MCF 10A (cell line): ENCODE data around the gene NAB1. TPM values are rescaled to one million over a fixed set of nuclear protein-coding genes. Genes with fewer than 3 reads are reported as not detected.

ENCODE experiments used
- Bru-seq: library from RNA; stranded (reverse); fragments of 400-500 nt; gene quantifications from one replicate; lab custom pipeline; 2021; lab: Mats Ljungman, UMichigan
- BruChase-seq, 2 experiments: library from RNA; stranded (reverse); fragments of 400-500 nt; gene quantifications; one replicate each; lab custom pipeline; 2021; lab: Mats Ljungman, UMichigan
- BruUV-seq: library from RNA; stranded (reverse); fragments of 400-500 nt; replicated peaks from 2 replicates; lab custom pipeline; 2021; lab: Mats Ljungman, UMichigan
- CTCF ChIA-PET: fragments of 300-600 bp; sonication (Branson Sonifier 250); formaldehyde crosslinking; extraction: SDS; loops from one replicate; lab custom pipeline; 2021; ENCODE audit warnings: antibody characterized with exemption, inconsistent platforms; lab: Yijun Ruan, JAX
- POLR2A ChIA-PET: fragments of 300-600, 350-650 bp; sonication (Branson Sonifier 250); formaldehyde crosslinking; extraction: SDS; loops from one replicate; lab custom pipeline; 2020; ENCODE audit warnings: antibody characterized with exemption, inconsistent platforms; lab: Yijun Ruan, JAX
- DNase-seq: peaks from one replicate; pipeline ENCODE4 v3.0.0-alpha.2; 2018; ENCODE audit not compliant: unreplicated experiment
- H3K27ac Mint-ChIP-seq: one replicate; pipeline ENCODE4 v1.8.0; 2022; ENCODE audit warnings: mild to moderate bottlenecking, low read depth, mixed read lengths; ENCODE audit not compliant: unreplicated experiment
- H3K27me3 Mint-ChIP-seq: one replicate; pipeline ENCODE4 v1.8.0; 2022; ENCODE audit warnings: mixed read lengths; ENCODE audit not compliant: insufficient read depth, unreplicated experiment
- H3K36me3 Mint-ChIP-seq: one replicate; pipeline ENCODE4 v1.8.0; 2022; ENCODE audit warnings: mild to moderate bottlenecking, moderate library complexity, mixed read lengths; ENCODE audit not compliant: insufficient read depth, unreplicated experiment
- H3K4me1 Mint-ChIP-seq: one replicate; pipeline ENCODE4 v1.8.0; 2022; ENCODE audit warnings: mixed read lengths; ENCODE audit not compliant: insufficient read depth, unreplicated experiment
- H3K4me3 Mint-ChIP-seq: one replicate; pipeline ENCODE4 v1.8.0; 2022; ENCODE audit warnings: mild to moderate bottlenecking, moderate library complexity, mixed read lengths; ENCODE audit not compliant: unreplicated experiment
- H3K9me3 Mint-ChIP-seq: one replicate; pipeline ENCODE4 v1.8.0; 2022; ENCODE audit warnings: mixed read lengths; ENCODE audit not compliant: unreplicated experiment
- intact Hi-C: fragments of 100-400 bp; cut with micrococcal nuclease; formaldehyde crosslinking; loops from 2 replicates; pipeline ENCODE4 v1.14.1; 2022
- long read RNA-seq: library from polyadenylated mRNA; stranded (forward); transcript quantifications from one replicate; pipeline ENCODE4 v2.0.0, GENCODE V29; 2022
- total RNA-seq: library from RNA; stranded (reverse); gene quantifications from 2 replicates; pipeline ENCODE4 v1.2.3, GENCODE V29; 2022
- TF ChIP-seq, protein P1 (sequence below): fragments of 200-600 bp; IDR thresholded peaks from one replicate; pipeline ENCODE4 v1.8.0; 2022; ENCODE audit warnings: antibody characterized with exemption, mild to moderate bottlenecking; ENCODE audit not compliant: unreplicated experiment

NAB1 gene, protein sequence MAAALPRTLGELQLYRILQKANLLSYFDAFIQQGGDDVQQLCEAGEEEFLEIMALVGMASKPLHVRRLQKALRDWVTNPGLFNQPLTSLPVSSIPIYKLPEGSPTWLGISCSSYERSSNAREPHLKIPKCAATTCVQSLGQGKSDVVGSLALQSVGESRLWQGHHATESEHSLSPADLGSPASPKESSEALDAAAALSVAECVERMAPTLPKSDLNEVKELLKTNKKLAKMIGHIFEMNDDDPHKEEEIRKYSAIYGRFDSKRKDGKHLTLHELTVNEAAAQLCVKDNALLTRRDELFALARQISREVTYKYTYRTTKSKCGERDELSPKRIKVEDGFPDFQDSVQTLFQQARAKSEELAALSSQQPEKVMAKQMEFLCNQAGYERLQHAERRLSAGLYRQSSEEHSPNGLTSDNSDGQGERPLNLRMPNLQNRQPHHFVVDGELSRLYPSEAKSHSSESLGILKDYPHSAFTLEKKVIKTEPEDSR
- total RNA-seq, result 40.3 and 48.5 TPM in 2 replicates
- percentile 90 among the genes with signal in this experiment for Bru-seq, nascent RNA
- BruChase-seq, experiment 1, labeled RNA remaining after a 6-hour chase, result percentile 90 among the genes with signal in this experiment
- BruChase-seq, experiment 2, labeled RNA remaining after a 2-hour chase, result percentile 92 among the genes with signal in this experiment
- long read RNA-seq, transcript NAB1-202 (8 exons, 2,360 nt), result major isoform, 7 of 20 reads
- long read RNA-seq, partial matches to known transcripts, result 4 of 20 reads
- long read RNA-seq, other reads (novel, unspliced or antisense), result 9 of 20 reads

DNA sequence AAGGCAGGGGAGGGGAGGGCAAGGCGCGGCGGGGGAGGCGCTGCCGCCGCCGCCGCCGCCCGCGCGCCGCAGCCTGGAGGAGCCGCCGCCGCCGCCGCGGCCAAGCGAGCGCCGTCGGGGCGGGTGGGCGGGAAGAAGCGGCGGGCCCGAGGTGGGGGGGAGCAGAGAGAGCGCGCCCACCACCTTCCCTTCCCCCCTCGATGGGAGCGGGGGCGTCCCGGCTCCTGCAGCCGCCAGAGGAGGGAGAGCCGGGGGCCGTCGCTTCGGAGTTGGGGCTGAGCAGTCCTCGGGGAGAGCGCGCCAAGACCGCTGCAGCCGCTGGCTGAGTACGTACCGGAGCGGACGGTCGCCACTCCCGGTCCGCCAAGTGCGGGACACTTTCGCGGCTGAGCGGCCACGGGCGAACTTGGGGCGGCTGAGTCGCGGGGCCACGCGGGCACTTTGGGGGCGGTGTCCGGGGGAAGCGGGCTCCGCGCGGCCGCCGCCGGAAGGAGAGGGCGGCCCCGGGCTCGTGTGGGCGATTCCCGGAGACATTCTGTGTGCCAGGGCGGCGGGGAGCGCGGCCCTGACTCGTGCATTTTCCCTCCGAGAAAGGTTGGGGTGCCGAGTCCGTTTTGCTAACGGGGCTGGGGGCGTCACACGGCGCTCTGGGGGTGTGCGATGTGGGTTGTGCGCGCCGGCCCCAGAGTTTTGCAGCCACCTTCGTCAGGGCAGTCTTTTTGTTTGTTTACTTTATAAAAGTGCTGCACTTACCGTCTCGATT, at the start of gene NAB1:
TSS of gene NAB1 (plus strand) at position 49 of the 763 bp plus-strand sequence. CDS start 10,094 bp downstream, outside the sequence.
- BruUV-seq, result no TSS peak
- intact Hi-C loops, result no loop called here
- H3K36me3 Mint-ChIP-seq, result no peaks in the 10 kb centered on the region
- peaks cover 25% of the 10 kb centered on the region for H3K4me1 Mint-ChIP-seq
- peak; percentile 47 for DNase-seq
- peak within 1 kb of the TSS; percentile 85 for H3K27ac Mint-ChIP-seq
- H3K4me3 Mint-ChIP-seq, result peak within 1 kb of the TSS; percentile 94
- ChIA-PET CTCF (interaction anchor here (0.7 to 3.7 kb wide), 3 partner anchors 13 to 85 kb away, joined by 3 to 25 read pairs (median 6); no protein-coding TSS in a partner anchor), POLR2A (interaction anchor here (0.8 to 8.5 kb wide), 33 partner anchors 13 to 254 kb away, joined by 3 to 160 read pairs (median 7); partner anchors contain the start of gene NEMP2)
- TF ChIP-seq, protein P1, sequence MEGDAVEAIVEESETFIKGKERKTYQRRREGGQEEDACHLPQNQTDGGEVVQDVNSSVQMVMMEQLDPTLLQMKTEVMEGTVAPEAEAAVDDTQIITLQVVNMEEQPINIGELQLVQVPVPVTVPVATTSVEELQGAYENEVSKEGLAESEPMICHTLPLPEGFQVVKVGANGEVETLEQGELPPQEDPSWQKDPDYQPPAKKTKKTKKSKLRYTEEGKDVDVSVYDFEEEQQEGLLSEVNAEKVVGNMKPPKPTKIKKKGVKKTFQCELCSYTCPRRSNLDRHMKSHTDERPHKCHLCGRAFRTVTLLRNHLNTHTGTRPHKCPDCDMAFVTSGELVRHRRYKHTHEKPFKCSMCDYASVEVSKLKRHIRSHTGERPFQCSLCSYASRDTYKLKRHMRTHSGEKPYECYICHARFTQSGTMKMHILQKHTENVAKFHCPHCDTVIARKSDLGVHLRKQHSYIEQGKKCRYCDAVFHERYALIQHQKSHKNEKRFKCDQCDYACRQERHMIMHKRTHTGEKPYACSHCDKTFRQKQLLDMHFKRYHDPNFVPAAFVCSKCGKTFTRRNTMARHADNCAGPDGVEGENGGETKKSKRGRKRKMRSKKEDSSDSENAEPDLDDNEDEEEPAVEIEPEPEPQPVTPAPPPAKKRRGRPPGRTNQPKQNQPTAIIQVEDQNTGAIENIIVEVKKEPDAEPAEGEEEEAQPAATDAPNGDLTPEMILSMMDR, result no peak
- no peaks in the 10 kb centered on the region for H3K27me3 Mint-ChIP-seq
- no peaks in the 10 kb centered on the region for H3K9me3 Mint-ChIP-seq

DNA sequence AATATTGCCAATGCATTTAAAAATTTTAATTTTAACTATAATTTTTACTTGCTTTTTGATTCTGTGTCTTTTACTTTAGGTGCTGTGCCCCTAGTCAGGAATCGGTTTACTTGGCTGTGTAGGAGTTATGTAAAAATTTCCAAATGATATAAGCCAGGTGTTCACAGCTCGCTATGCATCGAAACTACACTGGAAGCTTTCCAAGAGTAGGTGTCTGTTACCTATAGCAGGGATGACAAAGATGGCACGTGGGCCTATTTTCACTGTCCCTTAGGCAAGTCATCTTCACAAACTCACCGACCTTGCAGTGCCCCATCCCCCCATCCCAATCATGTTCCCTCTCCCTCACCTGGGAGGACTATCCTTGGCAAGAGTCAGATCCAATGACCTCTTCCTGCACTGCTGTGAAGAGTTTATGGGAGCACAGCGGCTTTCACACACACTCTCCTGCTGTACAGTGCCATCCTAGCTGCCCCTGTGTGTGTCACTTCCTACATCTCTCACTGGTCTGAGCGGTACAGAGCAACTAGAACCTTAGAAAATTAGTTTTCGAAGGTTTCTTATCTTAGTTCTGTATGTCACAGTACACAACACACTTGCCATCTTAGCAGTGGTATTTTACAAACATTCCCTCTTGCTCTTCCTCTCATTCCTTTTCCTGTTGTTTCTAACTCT, 49.2 kb upstream of the NAB1 start:
- no peak overlapping the region for H3K4me3 Mint-ChIP-seq
- no TSS peak for BruUV-seq
- peaks cover 5% of the 10 kb centered on the region for H3K36me3 Mint-ChIP-seq
- peak overlapping the region; percentile 56 for H3K27ac Mint-ChIP-seq
- intact Hi-C loops, result no loop called here
- no peaks in the 10 kb centered on the region for H3K27me3 Mint-ChIP-seq
- peaks cover 62% of the 10 kb centered on the region for H3K4me1 Mint-ChIP-seq
- POLR2A ChIA-PET, result interaction anchor here (0.6 to 1.8 kb wide), 11 partner anchors 9 to 402 kb away, joined by 3 to 12 read pairs (median 5); partner anchors contain the start of gene NEMP2
- DNase-seq, result peak; percentile 47
- TF ChIP-seq, protein P1, result no peak
- H3K9me3 Mint-ChIP-seq, result no peaks in the 10 kb centered on the region
- CTCF ChIA-PET, result no interaction called here

DNA sequence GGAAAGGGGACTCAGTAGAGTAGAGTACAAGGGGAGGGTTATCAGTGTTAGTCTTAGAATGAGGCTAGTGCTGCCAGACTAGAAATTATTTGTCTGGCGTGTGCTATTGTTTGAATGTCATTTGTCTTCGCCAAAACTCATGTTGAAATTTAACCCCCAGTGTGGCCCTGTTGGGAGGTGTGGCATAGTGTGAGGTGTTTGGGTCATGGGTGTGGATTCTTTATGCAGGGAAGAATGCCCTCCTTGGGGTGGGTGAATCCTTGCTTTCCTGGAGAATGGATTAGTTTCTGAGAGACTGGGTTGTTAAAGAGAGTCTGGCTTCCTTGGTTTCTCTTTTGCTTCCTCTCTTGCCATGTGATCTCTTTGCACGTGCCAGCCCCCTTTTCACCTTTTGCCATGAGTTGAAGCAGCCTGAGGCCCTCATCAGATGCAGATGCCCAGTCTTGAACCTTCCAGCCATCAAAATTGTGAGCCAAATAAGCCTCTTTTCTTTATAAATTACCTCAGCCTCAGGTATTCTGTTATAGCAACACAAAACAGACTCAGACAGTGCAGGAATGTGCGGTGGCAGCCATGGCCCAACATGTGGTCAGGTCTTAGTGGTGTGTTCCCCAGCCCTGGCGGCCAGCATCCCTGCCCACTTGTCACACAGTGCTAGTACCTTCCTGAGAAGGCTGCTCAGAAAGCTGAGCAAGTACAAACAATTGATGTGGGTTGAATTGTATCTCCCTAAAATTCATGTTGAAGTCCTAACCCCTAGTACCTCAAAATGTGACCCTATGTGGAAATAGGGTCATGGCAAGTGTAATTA, 48.4 kb upstream of the NAB1 start:
- no peaks in the 10 kb centered on the region for H3K9me3 Mint-ChIP-seq
- peaks cover 5% of the 10 kb centered on the region for H3K36me3 Mint-ChIP-seq
- H3K4me3 Mint-ChIP-seq, result no peak overlapping the region
- H3K4me1 Mint-ChIP-seq, result peaks cover 68% of the 10 kb centered on the region
- ChIA-PET POLR2A (interaction anchor here (0.7 to 10.3 kb wide), 4 partner anchors 23 to 401 kb away, joined by 3 to 78 read pairs (median 4); no protein-coding TSS in a partner anchor), CTCF (no interaction called here)
- no TSS peak for BruUV-seq
- no peaks in the 10 kb centered on the region for H3K27me3 Mint-ChIP-seq
- TF ChIP-seq, protein P1, result no peak
- intact Hi-C loops, result no loop called here
- peak overlapping the region; percentile 56 for H3K27ac Mint-ChIP-seq
- no peak for DNase-seq
